GM12873 (cell line): ENCODE data around the gene CDH12.

Experiments
- TF ChIP-seq, protein P1 (sequence below): IDR thresholded peaks from 2 replicates; pipeline ENCODE4 v1.5.1; 2012; ENCODE audit warnings: low read depth, mild to moderate bottlenecking, moderate library complexity, low read length, control low read depth; ENCODE audit not compliant: insufficient read depth; ENCODE audit errors: missing control alignments

CDH12 gene

GRCh38 chr5:21882074-21882745 is 970.9 kb downstream of the CDH12 start:
- TF ChIP-seq, protein P1, sequence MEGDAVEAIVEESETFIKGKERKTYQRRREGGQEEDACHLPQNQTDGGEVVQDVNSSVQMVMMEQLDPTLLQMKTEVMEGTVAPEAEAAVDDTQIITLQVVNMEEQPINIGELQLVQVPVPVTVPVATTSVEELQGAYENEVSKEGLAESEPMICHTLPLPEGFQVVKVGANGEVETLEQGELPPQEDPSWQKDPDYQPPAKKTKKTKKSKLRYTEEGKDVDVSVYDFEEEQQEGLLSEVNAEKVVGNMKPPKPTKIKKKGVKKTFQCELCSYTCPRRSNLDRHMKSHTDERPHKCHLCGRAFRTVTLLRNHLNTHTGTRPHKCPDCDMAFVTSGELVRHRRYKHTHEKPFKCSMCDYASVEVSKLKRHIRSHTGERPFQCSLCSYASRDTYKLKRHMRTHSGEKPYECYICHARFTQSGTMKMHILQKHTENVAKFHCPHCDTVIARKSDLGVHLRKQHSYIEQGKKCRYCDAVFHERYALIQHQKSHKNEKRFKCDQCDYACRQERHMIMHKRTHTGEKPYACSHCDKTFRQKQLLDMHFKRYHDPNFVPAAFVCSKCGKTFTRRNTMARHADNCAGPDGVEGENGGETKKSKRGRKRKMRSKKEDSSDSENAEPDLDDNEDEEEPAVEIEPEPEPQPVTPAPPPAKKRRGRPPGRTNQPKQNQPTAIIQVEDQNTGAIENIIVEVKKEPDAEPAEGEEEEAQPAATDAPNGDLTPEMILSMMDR: no peak

- TF ChIP-seq, protein P1: no peak
Measured at GRCh38 chr5:21880164-21880563, 973.0 kb downstream of the CDH12 start.

GRCh38 chr5:21862986-21863385 is 990.2 kb downstream of the CDH12 start:
- TF ChIP-seq, protein P1: no peak

DNA sequence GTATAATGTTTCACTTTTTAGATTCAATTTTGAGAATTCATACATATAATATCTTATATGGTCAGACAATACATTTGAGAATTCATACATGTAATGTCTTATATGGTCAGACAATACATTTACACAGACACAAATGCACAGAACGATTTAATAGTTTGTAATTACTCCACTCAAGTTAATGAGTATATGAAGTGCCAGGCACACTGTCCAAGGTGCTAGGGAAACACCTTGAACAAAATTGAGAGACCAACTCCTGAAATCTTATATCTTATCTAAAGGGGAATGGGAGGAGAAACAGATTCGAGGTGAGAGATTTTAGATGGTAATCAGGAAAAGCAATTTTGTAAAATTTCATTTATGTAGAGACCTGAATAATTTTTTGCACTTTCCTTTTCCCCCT is 994.7 kb downstream of the CDH12 start:
- TF ChIP-seq, protein P1: no peak

- TF ChIP-seq, protein P1: no peak
Measured at GRCh38 chr5:21856987-21857386, 996.2 kb downstream of the CDH12 start.

DNA sequence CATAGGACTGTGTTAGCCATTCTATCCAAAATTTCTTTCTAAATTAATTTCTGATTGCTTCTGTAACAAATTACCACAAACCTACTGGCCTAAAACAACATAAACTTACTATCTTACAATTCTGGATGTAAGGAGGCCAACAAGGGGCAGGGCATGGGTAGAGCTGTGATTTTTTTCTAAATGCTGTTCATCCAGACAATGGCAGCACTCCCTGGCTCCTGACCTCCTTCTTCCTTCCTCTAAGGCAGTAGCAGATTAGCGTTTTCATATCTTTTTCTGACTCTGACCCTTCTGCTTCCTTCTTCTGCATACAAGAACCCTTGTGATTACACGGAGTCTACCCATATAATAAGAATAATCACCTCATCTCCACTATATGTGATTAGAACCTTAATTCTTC is 1005.8 kb downstream of the CDH12 start:
- TF ChIP-seq, protein P1: no peak

DNA sequence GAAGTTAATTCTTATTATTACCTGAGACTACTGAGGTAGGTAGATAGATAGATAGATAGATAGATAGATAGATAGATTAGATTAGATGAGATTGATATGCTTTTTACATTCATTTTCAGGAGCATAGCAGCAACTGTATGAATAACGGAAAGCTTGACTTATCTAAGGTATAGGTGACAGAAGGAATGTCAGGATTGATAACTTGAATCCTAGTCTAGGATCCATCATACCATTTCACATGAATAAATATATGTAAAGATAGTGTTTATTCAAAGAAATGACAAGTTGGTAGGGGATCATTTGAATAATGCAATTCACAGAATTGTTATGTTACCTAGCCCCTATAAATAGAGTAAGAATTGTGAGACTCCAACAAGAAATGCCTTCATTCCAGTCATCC is 1008.2 kb downstream of the CDH12 start:
- TF ChIP-seq, protein P1: no peak
